Amniotic epithelial cell (primary cell): ENCODE results near the gene UTP25.
"Not testable (repeated sequence)": the region's sequence is repeated elsewhere in the genome, so short reads cannot be mapped to it uniquely, and the experiment has no call there.

ENCODE experiments used
- DNase-seq: peaks from one replicate; pipeline ENCODE4 v3.0.0-alpha.2; 2010; ENCODE audit warnings: low read depth

Gene UTP25

GRCh38 chr1:209898271-209898670, 70.5 kb downstream of the UTP25 start:
- not testable (repeated sequence) for DNase-seq

- DNase-seq, result not testable (repeated sequence)
Observed at GRCh38 chr1:209898851-209899250, 71.1 kb downstream of the UTP25 start.

GRCh38 chr1:209899948-209900347, 72.2 kb downstream of the UTP25 start:
- no peak for DNase-seq

GRCh38 chr1:209900734-209901133, 73.0 kb downstream of the UTP25 start:
- DNase-seq, result peak; percentile 86

- no peak for DNase-seq
Observed at GRCh38 chr1:209901211-209901610, 73.4 kb downstream of the UTP25 start.

GRCh38 chr1:209904774-209905173, 77.0 kb downstream of the UTP25 start:
- DNase-seq, result peak; percentile 30
